ENCODE data around the gene SHROOM1.

DNA sequence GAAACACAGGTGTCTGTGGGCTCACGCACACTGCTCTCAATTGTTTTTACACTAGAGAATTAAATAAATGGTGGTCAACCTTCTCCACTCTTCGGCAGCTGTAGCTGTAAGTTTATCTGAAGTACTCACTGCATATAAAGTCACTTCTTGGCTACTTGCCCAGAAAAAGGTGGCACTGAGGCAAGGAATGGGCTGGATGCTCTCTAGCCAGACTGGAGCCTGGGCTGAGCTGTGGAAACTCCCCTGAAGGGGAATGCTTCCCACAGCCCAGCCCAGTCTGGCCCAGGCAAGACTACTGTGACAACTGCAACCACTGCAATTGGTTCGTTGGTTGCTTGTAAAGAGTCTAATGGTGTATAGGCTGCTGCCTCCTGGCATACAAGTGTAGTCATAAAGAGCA, 47.5 kb upstream of the SHROOM1 start:
- TF ChIP-seq TAF1 (IDR thresholded peaks at IDR 0.05; ENCODE audit: borderline replicate concordance, low read depth, low read length) (no peak), POLR2A (IDR thresholded peaks at IDR 0.05; ENCODE audit: low read depth, low read length) (no peak)
